ENCODE results near the gene RALGAPA2. TPM values are rescaled to one million over a fixed set of nuclear protein-coding genes. Genes with fewer than 3 reads are reported as not detected.

RALGAPA2 gene
- total and polyA plus RNA-seq, 2 donors (not counting 3 experiments of a cell fraction or from before 2014, with no cell fraction given) = 10.0 to 46.8 TPM

- Histone ChIP-seq H3K79me2 (ENCODE audit: control insufficient read depth, insufficient read depth, low read length) (no peaks in the 10 kb centered on the region), H3K27me3 (ENCODE audit: control insufficient read depth in 2 of 2, insufficient read depth in 2 of 2, low read length in 2 of 2) (no peaks in the 10 kb centered on the region), H3K27ac (ENCODE audit: insufficient read depth, low read depth, low read length) (no peak overlapping the region), H3K4me1 (ENCODE audit: control insufficient read depth, extremely low read depth, insufficient read depth, low read length) (no peaks in the 10 kb centered on the region), H4K20me1 (replicated peaks; ENCODE audit: control insufficient read depth, extremely low read depth, insufficient read depth, low read length) (no peaks in the 10 kb centered on the region), H2AFZ (ENCODE audit: low read depth, low read length) (no peak overlapping the region), H3K9me3 (replicated peaks; ENCODE audit: control insufficient read depth, insufficient read depth, low read length) (no peaks in the 10 kb centered on the region), H3K9ac (replicated peaks; ENCODE audit: extremely low read depth, insufficient read depth, low read length) (no peak overlapping the region), H3K4me2 (ENCODE audit: insufficient read depth, low read length) (no peak overlapping the region), H3K9me1 (replicated peaks; ENCODE audit: control insufficient read depth, extremely low read depth, insufficient read depth, low read length) (no peaks in the 10 kb centered on the region), H3K36me3 (ENCODE audit: control insufficient read depth in 2 of 2, extremely low read depth in 1 of 2, insufficient read depth in 2 of 2, low read length in 2 of 2) (peaks cover 3 to 29% of the 10 kb centered on the region in 2 experiments), H3K4me3 (replicated peaks in 1 of 3; ENCODE audit: insufficient read depth in 1 of 3, low read depth in 1 of 3, low read length in 3 of 3) (no peak overlapping the region)
- dilution Hi-C loops (cut with MboI; ENCODE audit: extremely low pct_ligation_motif_present, low sequenced_read_pairs) (loop anchor here (10.0 kb wide), 1 partner anchor 142 kb away; no protein-coding TSS in a partner anchor), intact Hi-C loops (cut with micrococcal nuclease) (no loop called here)
- CTCF ChIA-PET = no interaction called here
- DNase-seq (ENCODE audit: low read depth, low spot score) (no peak), FAIRE-seq (no peak)
- POLR2A ChIA-PET = no interaction called here
- BruUV-seq (replicated peaks) = no TSS peak
- TF ChIP-seq POLR2AphosphoS5 (IDR thresholded peaks at IDR 0.05; ENCODE audit: insufficient read depth, low read depth, low read length) = no peak
Observed at GRCh38 chr20:20517296-20517695, 195.1 kb downstream of the RALGAPA2 start.

- Histone ChIP-seq H3K9me1 (replicated peaks; ENCODE audit: control insufficient read depth, extremely low read depth, insufficient read depth, low read length) (no peaks in the 10 kb centered on the region), H3K36me3 (ENCODE audit: control insufficient read depth in 2 of 2, extremely low read depth in 1 of 2, insufficient read depth in 2 of 2, low read length in 2 of 2) (peaks cover 9 to 21% of the 10 kb centered on the region in 2 experiments), H2AFZ (ENCODE audit: low read depth, low read length) (no peak overlapping the region), H3K27me3 (ENCODE audit: control insufficient read depth in 2 of 2, insufficient read depth in 2 of 2, low read length in 2 of 2) (no peaks in the 10 kb centered on the region), H3K27ac (ENCODE audit: insufficient read depth, low read depth, low read length) (no peak overlapping the region), H3K4me1 (ENCODE audit: control insufficient read depth, extremely low read depth, insufficient read depth, low read length) (no peaks in the 10 kb centered on the region), H4K20me1 (replicated peaks; ENCODE audit: control insufficient read depth, extremely low read depth, insufficient read depth, low read length) (no peaks in the 10 kb centered on the region), H3K79me2 (ENCODE audit: control insufficient read depth, insufficient read depth, low read length) (no peaks in the 10 kb centered on the region), H3K9me3 (replicated peaks; ENCODE audit: control insufficient read depth, insufficient read depth, low read length) (no peaks in the 10 kb centered on the region), H3K4me3 (replicated peaks in 1 of 3; ENCODE audit: insufficient read depth in 1 of 3, low read depth in 1 of 3, low read length in 3 of 3) (no peak overlapping the region), H3K9ac (replicated peaks; ENCODE audit: extremely low read depth, insufficient read depth, low read length) (no peak overlapping the region), H3K4me2 (ENCODE audit: insufficient read depth, low read length) (no peak overlapping the region)
- no peak for DNase-seq (ENCODE audit: low read depth, low spot score)
- BruUV-seq (replicated peaks) = no TSS peak
- CTCF ChIA-PET = no interaction called here
- FAIRE-seq = no peak
- POLR2A ChIA-PET = no interaction called here
- dilution Hi-C loops (cut with MboI; ENCODE audit: extremely low pct_ligation_motif_present, low sequenced_read_pairs) (loop anchor here (10.0 kb wide), 1 partner anchor 139 kb away; no protein-coding TSS in a partner anchor), intact Hi-C loops (cut with micrococcal nuclease) (no loop called here)
- TF ChIP-seq GATA2 (IDR thresholded peaks at IDR 0.05; ENCODE audit: insufficient read depth, insufficient read length, low read depth, low read length) (no peak), JUN (IDR thresholded peaks at IDR 0.05; ENCODE audit: borderline replicate concordance, insufficient read depth, insufficient read length, low read depth) (no peak), MYC (IDR thresholded peaks at IDR 0.05; ENCODE audit: low read depth, low read length) (no peak), MAX (IDR thresholded peaks at IDR 0.05; ENCODE audit: insufficient read depth, insufficient read length) (no peak), FOS (IDR thresholded peaks at IDR 0.05; ENCODE audit: borderline replicate concordance, insufficient read depth, low read length) (no peak), EZH2 (IDR thresholded peaks at IDR 0.05; ENCODE audit: borderline replicate concordance, low read depth, low read length, severe bottlenecking) (no peak), POLR2A (IDR thresholded peaks at IDR 0.05; ENCODE audit: low read depth, low read length) (no peak), POLR2AphosphoS5 (IDR thresholded peaks at IDR 0.05; ENCODE audit: insufficient read depth, low read depth, low read length) (no peak), CTCF (IDR thresholded peaks at IDR 0.05; ENCODE audit: extremely low read depth in 1 of 2, insufficient read depth in 1 of 2, low read depth in 1 of 2, low read length in 2 of 2) (no peak)
Observed at GRCh38 chr20:20513720-20514119, 198.7 kb downstream of the RALGAPA2 start.

Measured in endothelial cell of umbilical vein (primary cell).